Lower leg skin (tissue), 3 donors: Measurements from ENCODE around the gene DRC7.

Source experiments
- CTCF ChIP-seq, 3 donors: fragments of 450-650 bp; IDR thresholded peaks; one replicate each; pipeline ENCODE4 v1.5.1; 2016; ENCODE audit warnings: antibody characterized with exemption in 3 of 3, mild to moderate bottlenecking in 3 of 3, moderate library complexity in 2 of 3
- POLR2A ChIP-seq, 2 donors: fragments of 450-650 bp; IDR thresholded peaks; one replicate each; pipeline ENCODE4 v1.6.1; 2016 to 2017; ENCODE audit warnings: antibody characterized with exemption in 2 of 2, mild to moderate bottlenecking in 1 of 2, moderate library complexity in 1 of 2

GRCh38 chr16:57682809-57683635 lies 11.6 kb upstream of the DRC7 start:
- no peak for TF ChIP-seq CTCF (IDR thresholded peaks at IDR 0.05)
- TF ChIP-seq POLR2A (IDR thresholded peaks at IDR 0.05) = no peak
